ENCODE measurements around the gene CREB3L2. TPM values are rescaled to one million over a fixed set of nuclear protein-coding genes. Genes with fewer than 3 reads are reported as not detected.

The CREB3L2 gene
- total RNA-seq, 4 donors from 2014 or later = 16.4 to 37.0 (median 19.9) TPM

DNA sequence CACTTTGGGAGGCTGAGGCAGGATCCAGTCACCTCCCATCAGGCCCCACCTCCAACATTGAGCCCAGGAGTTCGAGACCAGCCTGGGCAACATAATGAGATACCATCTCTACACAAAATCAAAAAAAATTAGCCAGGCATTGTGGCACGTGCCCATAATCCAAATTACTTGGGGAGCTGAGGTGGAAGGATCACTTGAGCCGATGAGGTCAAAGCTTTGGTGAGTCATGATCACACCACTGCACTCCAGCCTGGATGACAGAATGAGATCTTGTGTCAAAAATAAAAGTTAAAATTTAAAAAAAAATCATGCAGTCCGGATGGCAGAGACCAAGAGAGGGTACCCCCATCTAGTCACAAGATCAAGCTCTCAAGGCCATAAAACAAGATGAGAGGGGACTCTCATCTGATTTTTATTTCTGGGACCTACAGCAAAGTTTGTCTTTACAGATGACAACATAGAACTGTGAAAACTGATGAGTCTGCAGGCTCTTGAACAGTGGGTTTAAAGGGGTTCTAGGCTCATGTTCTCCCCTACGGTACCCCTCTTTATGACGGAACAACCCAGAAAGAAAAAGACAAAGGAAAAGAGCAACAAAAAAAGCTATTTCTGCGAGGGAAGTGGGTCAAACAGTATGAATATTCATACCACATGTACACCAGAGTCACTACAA lies 28.9 kb upstream of the CREB3L2 start:
- Histone ChIP-seq H3K36me3 (no peaks in the 10 kb centered on the region), H3K4me1 (no peaks in the 10 kb centered on the region), H3K27ac (no peak overlapping the region), H3K27me3 (no peaks in the 10 kb centered on the region), H3K9me3 (no peaks in the 10 kb centered on the region), H3K4me3 (no peak overlapping the region)
- intact Hi-C loops (cut with DNase I; ENCODE audit: low total_unique reads) (no loop called here), in situ Hi-C loops (cut with MboI; ENCODE audit: low pct_ligation_motif_present in 1 of 4, low pct_unique_long_range_greater_than_20kb in 1 of 4, low sequenced_read_pairs in 3 of 4) (no loop called here)
- TF ChIP-seq POLR2AphosphoS5 (IDR thresholded peaks at IDR 0.05) = no peak
- TF ChIP-seq EP300 (IDR thresholded peaks at IDR 0.05; ENCODE audit: low read depth) = no peak
- TF ChIP-seq POLR2A (IDR thresholded peaks at IDR 0.05) = no peak
- TF ChIP-seq, protein P1, sequence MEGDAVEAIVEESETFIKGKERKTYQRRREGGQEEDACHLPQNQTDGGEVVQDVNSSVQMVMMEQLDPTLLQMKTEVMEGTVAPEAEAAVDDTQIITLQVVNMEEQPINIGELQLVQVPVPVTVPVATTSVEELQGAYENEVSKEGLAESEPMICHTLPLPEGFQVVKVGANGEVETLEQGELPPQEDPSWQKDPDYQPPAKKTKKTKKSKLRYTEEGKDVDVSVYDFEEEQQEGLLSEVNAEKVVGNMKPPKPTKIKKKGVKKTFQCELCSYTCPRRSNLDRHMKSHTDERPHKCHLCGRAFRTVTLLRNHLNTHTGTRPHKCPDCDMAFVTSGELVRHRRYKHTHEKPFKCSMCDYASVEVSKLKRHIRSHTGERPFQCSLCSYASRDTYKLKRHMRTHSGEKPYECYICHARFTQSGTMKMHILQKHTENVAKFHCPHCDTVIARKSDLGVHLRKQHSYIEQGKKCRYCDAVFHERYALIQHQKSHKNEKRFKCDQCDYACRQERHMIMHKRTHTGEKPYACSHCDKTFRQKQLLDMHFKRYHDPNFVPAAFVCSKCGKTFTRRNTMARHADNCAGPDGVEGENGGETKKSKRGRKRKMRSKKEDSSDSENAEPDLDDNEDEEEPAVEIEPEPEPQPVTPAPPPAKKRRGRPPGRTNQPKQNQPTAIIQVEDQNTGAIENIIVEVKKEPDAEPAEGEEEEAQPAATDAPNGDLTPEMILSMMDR (IDR thresholded peaks at IDR 0.05) = no peak
- WGBS, 2 donors (ENCODE audit: low coverage in 1 of 2) = 87 to 88% methylated on average over 6 to 7 of the region's 7 CpGs
- no peak for DNase-seq

DNA sequence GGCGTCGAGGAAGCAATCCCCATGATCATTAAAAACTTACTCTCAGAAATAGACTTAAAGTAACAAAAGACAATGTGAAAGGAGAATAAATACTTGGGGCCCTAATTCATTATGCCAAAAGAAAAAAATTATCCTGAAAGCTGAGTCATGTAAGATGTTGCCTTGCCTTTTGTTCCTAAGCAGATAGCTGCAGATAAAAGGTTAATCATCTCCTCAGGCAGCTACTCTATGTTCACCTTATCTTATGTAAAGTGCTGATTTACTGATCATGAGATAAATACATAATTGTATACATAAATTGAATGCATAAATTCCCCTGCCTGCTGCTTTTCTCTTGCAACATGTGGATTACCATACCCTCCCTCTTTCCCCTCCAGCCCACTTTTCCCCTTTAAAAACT lies 28.1 kb upstream of the CREB3L2 start:
- Histone ChIP-seq H3K27ac (no peak overlapping the region), H3K4me1 (no peaks in the 10 kb centered on the region), H3K4me3 (no peak overlapping the region), H3K27me3 (no peaks in the 10 kb centered on the region), H3K9me3 (no peaks in the 10 kb centered on the region), H3K36me3 (no peaks in the 10 kb centered on the region)
- intact Hi-C loops (cut with DNase I; ENCODE audit: low total_unique reads) (no loop called here), in situ Hi-C loops (cut with MboI; ENCODE audit: low pct_ligation_motif_present in 1 of 4, low pct_unique_long_range_greater_than_20kb in 1 of 4, low sequenced_read_pairs in 3 of 4) (no loop called here)
- 78 to 85% methylated on average over 2 of the region's 2 CpGs for WGBS, 2 donors (ENCODE audit: low coverage in 1 of 2)
- no peak for DNase-seq
- TF ChIP-seq POLR2AphosphoS5 (IDR thresholded peaks at IDR 0.05) = no peak

DNA sequence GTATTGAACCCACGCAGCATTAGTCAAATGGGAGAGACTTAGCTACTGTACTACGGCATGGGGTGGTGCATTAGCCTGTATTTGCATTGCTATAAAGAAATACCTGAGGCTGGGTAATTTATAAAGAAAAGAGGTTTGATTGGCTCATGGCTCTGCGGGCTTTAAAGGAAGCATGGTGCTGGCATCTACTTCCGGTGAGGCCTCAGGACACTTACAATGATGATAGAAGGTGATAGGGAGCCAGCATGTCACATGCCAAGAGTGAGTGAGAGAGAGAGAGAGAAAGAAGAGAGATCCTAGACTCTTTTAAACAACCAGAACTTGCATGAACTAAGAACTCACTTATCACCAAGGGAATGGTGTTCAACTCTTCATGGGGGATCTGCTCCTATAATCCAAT lies 27.2 kb upstream of the CREB3L2 start:
- no peak for DNase-seq
- no peaks in the 10 kb centered on the region for H3K36me3 ChIP-seq
- H3K9me3 ChIP-seq = no peaks in the 10 kb centered on the region
- TF ChIP-seq, protein P1 (IDR thresholded peaks at IDR 0.05) = no peak
- TF ChIP-seq EP300 (IDR thresholded peaks at IDR 0.05; ENCODE audit: low read depth) = no peak
- TF ChIP-seq POLR2AphosphoS5 (IDR thresholded peaks at IDR 0.05) = no peak
- no peak for TF ChIP-seq POLR2A (IDR thresholded peaks at IDR 0.05)
- no peaks in the 10 kb centered on the region for H3K4me1 ChIP-seq
- 70 to 91% methylated on average over 2 to 4 of the region's 4 CpGs for WGBS, 2 donors (ENCODE audit: low coverage in 1 of 2)
- no peak overlapping the region for H3K27ac ChIP-seq
- intact Hi-C loops (cut with DNase I; ENCODE audit: low total_unique reads) (no loop called here), in situ Hi-C loops (cut with MboI; ENCODE audit: low pct_ligation_motif_present in 1 of 4, low pct_unique_long_range_greater_than_20kb in 1 of 4, low sequenced_read_pairs in 3 of 4) (no loop called here)
- H3K4me3 ChIP-seq = no peak overlapping the region
- H3K27me3 ChIP-seq = no peaks in the 10 kb centered on the region

DNA sequence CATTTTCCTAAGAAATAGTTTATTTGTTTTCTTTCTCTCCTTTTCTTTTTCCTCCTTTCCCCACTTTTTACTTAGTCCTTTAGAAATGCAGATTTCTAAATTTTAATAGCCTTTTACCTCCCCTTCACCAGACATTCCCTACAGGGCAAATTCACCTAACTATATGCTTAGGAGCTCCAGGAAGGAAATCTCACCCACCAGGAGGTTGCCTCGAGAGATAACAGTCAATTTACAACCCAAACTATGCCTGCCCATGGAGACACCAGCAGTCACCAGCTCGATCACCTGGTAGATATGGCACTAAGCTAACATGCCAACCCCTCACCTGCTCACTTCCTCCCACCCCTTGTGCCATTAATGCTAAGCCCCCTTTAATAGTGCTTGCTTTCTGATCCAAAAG lies 25.2 kb upstream of the CREB3L2 start:
- H3K4me1 ChIP-seq = no peaks in the 10 kb centered on the region
- H3K27ac ChIP-seq = no peak overlapping the region
- H3K9me3 ChIP-seq = no peaks in the 10 kb centered on the region
- intact Hi-C loops (cut with DNase I; ENCODE audit: low total_unique reads) (no loop called here), in situ Hi-C loops (cut with MboI; ENCODE audit: low pct_ligation_motif_present in 1 of 4, low pct_unique_long_range_greater_than_20kb in 1 of 4, low sequenced_read_pairs in 3 of 4) (no loop called here)
- H3K36me3 ChIP-seq = no peaks in the 10 kb centered on the region
- no peak for TF ChIP-seq EP300 (IDR thresholded peaks at IDR 0.05; ENCODE audit: low read depth)
- no peak for TF ChIP-seq POLR2A (IDR thresholded peaks at IDR 0.05)
- TF ChIP-seq, protein P1 (IDR thresholded peaks at IDR 0.05) = no peak
- H3K27me3 ChIP-seq = no peaks in the 10 kb centered on the region
- no peak overlapping the region for H3K4me3 ChIP-seq
- DNase-seq = no peak
- 33 to 47% methylated on average over 2 of the region's 2 CpGs for WGBS, 2 donors (ENCODE audit: low coverage in 1 of 2)
